Kidney (tissue), 14 donors: ENCODE data around the gene NRG3. TPM values are rescaled to one million over a fixed set of nuclear protein-coding genes. Genes with fewer than 3 reads are reported as not detected.
A peak's percentile ranks its signal among the peaks of the same experiment; 100 is the strongest.

Experiments
- DNase-seq, 5 donors: peaks; one replicate each; pipeline ENCODE4 v3.0.0-alpha.2; 2013 to 2020
- FAIRE-seq: peaks from 2 replicates; lab custom pipeline; 2012; peaks lifted over from hg19 to GRCh38; lab: Jason Lieb, UNC
- H3K27ac ChIP-seq, 2 donors: one replicate each; pipeline ENCODE4 v1.7.0; 2013; ENCODE audit warnings: low read depth in 2 of 2, low read length in 2 of 2, inconsistent platforms in 1 of 2
- H3K27me3 ChIP-seq: one replicate; pipeline ENCODE4 v1.7.1; 2013; ENCODE audit warnings: low read length, inconsistent platforms; ENCODE audit not compliant: control insufficient read depth, insufficient read depth
- H3K36me3 ChIP-seq, 3 donors: one replicate each; pipeline versions ENCODE4 v1.7.0 to v1.7.1; 2013; ENCODE audit warnings: low read length in 3 of 3, control low read depth in 1 of 3, inconsistent platforms in 1 of 3; ENCODE audit not compliant: insufficient read depth in 3 of 3, control insufficient read depth in 2 of 3
- H3K4me1 ChIP-seq, 3 donors: one replicate each; pipeline versions ENCODE4 v1.7.0 to v1.7.1; 2013; ENCODE audit warnings: low read length in 3 of 3, inconsistent platforms in 1 of 3, low read depth in 1 of 3; ENCODE audit not compliant: control insufficient read depth in 2 of 3, insufficient read depth in 2 of 3
- H3K4me3 ChIP-seq, 3 donors: one replicate each; pipeline versions ENCODE4 v1.7.0 to v1.8.1; 2013; ENCODE audit warnings: low read length in 3 of 3, control low read depth in 1 of 3, inconsistent platforms in 1 of 3
- H3K9ac ChIP-seq, 3 donors: one replicate each; pipeline versions ENCODE4 v1.7.0 to v1.7.1; 2013; ENCODE audit warnings: low read length in 3 of 3, control low read depth in 1 of 3, inconsistent platforms in 1 of 3
- H3K9me3 ChIP-seq, 3 donors: one replicate each; pipeline versions ENCODE4 v1.7.0 to v1.7.1; 2013; ENCODE audit warnings: low read length in 3 of 3, control low read depth in 1 of 3, inconsistent platforms in 1 of 3; ENCODE audit not compliant: control insufficient read depth in 2 of 3, insufficient read depth in 1 of 3
- intact Hi-C: fragments of 100-400 bp; cut with DNase I; formaldehyde crosslinking; loops from one replicate; pipeline ENCODE4 v1.11.1; 2022
- polyA plus RNA-seq: library from polyadenylated mRNA; stranded (reverse); fragments of 350-450 nt; fragmentation: Illumina TruSeq; extraction: RNeasy Lipid Tissue Mini Kit (QIAGEN cat#74804); gene quantifications from one replicate; pipeline ENCODE4 v1.2.3, GENCODE V29; 2014; ENCODE audit warnings: low read depth, low replicate concordance; ENCODE audit not compliant: insufficient read depth
- total RNA-seq: library from RNA; stranded (reverse); fragmentation: NEBNext Ultra II Directional; extraction: Animal tissue kit (Norgen Biotek cat#: 25700); gene quantifications from one replicate; pipeline ENCODE4 v1.2.1, GENCODE V29; 2021
- TF ChIP-seq, protein P1 (sequence below): IDR thresholded peaks from 3 replicates; pipeline ENCODE4 v1.5.1; 2012; ENCODE audit warnings: mild to moderate bottlenecking, moderate library complexity, borderline replicate concordance; ENCODE audit not compliant: insufficient read depth; ENCODE audit errors: extremely low read depth
- donor health status: control.
- donor health status: control.
- donor health status: control.
- donor health status: control.
- donor health status: control.
- donor health status: DM: yes; HTN: yes; CAD: no.
- donor health status: Normal renal cell carcinoma (clear cell type).

Gene NRG3
- total and polyA plus RNA-seq, 2 donors from 2014 or later, result 0.62 to 5.4 TPM

DNA sequence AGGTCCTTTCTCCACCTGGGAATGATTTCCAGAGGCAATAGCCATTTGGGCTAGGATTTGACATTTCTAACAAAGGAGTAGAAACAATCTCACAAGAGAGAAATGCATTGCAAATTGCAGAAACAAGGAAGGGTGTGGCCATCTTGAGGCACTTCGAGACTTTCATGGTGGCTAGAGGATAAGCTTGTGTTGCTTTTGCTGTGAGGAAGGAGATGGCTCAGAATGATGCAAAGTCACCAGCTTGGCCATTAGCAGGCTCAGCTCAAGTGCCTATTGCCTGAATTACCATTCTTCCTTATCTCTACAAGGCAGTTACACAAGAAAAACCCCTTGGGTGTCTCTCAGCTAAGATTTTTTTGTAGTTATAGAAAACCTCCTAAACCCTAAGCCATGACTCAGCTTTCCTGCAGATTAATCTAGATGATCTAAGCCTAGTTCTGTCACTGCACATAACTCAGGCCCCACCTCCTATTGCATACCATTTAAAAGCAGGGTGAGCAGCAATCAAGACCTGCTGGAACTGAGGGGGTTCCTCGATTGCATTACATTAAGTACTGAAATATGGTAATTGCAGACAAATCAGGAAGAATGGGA is 683.1 kb downstream of the NRG3 start:
- no peak overlapping the region for H3K27ac ChIP-seq
- FAIRE-seq, result no peak
- no peaks in the 10 kb centered on the region for H3K4me1 ChIP-seq
- H3K9me3 ChIP-seq, result no peaks in the 10 kb centered on the region
- H3K4me3 ChIP-seq, result no peak overlapping the region
- H3K9ac ChIP-seq, result no peak overlapping the region
- TF ChIP-seq, protein P1, sequence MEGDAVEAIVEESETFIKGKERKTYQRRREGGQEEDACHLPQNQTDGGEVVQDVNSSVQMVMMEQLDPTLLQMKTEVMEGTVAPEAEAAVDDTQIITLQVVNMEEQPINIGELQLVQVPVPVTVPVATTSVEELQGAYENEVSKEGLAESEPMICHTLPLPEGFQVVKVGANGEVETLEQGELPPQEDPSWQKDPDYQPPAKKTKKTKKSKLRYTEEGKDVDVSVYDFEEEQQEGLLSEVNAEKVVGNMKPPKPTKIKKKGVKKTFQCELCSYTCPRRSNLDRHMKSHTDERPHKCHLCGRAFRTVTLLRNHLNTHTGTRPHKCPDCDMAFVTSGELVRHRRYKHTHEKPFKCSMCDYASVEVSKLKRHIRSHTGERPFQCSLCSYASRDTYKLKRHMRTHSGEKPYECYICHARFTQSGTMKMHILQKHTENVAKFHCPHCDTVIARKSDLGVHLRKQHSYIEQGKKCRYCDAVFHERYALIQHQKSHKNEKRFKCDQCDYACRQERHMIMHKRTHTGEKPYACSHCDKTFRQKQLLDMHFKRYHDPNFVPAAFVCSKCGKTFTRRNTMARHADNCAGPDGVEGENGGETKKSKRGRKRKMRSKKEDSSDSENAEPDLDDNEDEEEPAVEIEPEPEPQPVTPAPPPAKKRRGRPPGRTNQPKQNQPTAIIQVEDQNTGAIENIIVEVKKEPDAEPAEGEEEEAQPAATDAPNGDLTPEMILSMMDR, result no peak
- no peaks in the 10 kb centered on the region for H3K27me3 ChIP-seq
- no peaks in the 10 kb centered on the region for H3K36me3 ChIP-seq
- no peak for DNase-seq
- intact Hi-C loops, result no loop called here

DNA sequence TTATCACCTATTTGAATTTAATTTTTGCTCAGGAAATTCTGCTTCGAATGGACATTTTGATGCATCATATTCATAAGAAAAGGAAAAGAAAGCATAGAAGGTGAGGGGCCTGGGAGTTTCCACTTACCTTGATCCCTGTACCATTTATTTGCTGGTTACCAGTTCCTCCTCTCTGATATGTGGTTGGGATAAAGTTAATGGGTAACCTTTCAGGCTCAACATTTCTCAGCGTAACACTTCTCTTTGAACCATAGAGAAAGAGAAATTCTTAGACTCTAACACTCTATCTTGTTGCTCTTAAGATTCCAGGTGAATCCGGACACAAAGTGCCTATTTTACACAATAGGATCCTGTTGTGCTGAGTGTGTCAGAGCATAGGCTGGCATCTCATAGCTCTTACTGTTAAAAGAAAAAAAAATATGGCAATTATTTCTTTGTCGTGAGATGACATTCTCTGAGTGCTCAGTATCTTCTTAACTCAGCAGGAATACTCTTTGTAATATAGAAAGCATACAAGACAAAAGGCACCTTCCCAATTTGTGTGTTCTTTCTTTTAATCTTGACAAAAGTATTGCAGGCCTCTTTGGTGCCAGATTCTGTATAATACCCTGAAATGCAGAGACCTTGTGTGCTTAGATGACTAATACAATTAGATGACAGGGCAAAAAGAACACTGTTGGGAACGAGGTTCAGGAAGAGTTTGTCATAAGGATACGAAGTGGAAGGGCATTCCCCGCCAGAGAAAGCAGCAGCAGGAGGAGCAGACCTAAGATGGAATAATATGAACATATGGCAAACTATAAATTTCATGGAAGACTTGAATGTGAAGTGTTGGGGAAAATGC is 689.6 kb downstream of the NRG3 start:
- H3K9me3 ChIP-seq, result no peaks in the 10 kb centered on the region
- FAIRE-seq, result no peak
- TF ChIP-seq, protein P1, result no peak
- no peaks in the 10 kb centered on the region for H3K36me3 ChIP-seq
- DNase-seq, result peak in 1 of 5 donors; percentile 25
- peaks cover 0 to 4% (median 0%) of the 10 kb centered on the region in 3 donors for H3K4me1 ChIP-seq
- intact Hi-C loops, result no loop called here
- no peak overlapping the region for H3K4me3 ChIP-seq
- no peak overlapping the region for H3K27ac ChIP-seq
- no peak overlapping the region for H3K9ac ChIP-seq
- no peaks in the 10 kb centered on the region for H3K27me3 ChIP-seq

DNA sequence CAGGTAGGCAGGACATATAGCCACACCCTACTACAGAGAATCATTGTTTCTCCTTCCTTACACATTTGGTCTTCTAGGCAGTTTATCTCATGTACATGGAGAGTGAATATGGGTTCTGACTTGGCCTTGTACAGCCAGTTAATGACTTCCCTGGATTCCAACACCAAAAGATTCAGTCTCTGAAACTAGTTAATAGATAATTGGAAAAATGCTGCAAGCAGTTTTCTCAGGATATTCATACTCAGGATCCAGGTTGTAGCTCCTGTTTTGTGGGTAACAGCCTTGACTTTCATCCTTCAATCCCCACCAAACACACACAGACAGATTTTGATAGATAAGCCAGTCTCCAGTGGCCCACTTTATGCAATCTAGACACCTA is 690.2 kb downstream of the NRG3 start:
- H3K27me3 ChIP-seq, result no peaks in the 10 kb centered on the region
- H3K4me1 ChIP-seq, result peaks cover 0 to 4% (median 0%) of the 10 kb centered on the region in 3 donors
- intact Hi-C loops, result no loop called here
- H3K9ac ChIP-seq, result no peak overlapping the region
- DNase-seq, result peak in 1 of 5 donors; percentile 42
- FAIRE-seq, result no peak
- TF ChIP-seq, protein P1, result no peak
- no peak overlapping the region for H3K27ac ChIP-seq
- H3K36me3 ChIP-seq, result no peaks in the 10 kb centered on the region
- H3K9me3 ChIP-seq, result no peaks in the 10 kb centered on the region
- H3K4me3 ChIP-seq, result no peak overlapping the region
